Measurements from ENCODE around the gene TFCP2L1.

The TFCP2L1 gene

GRCh38 chr2:121171625-121172119, 113.3 kb downstream of the TFCP2L1 start:
- DNase-seq (ENCODE audit: low spot score): no peak

GRCh38 chr2:121170577-121170976, 114.4 kb downstream of the TFCP2L1 start:
- DNase-seq (ENCODE audit: low spot score): no peak

DNA sequence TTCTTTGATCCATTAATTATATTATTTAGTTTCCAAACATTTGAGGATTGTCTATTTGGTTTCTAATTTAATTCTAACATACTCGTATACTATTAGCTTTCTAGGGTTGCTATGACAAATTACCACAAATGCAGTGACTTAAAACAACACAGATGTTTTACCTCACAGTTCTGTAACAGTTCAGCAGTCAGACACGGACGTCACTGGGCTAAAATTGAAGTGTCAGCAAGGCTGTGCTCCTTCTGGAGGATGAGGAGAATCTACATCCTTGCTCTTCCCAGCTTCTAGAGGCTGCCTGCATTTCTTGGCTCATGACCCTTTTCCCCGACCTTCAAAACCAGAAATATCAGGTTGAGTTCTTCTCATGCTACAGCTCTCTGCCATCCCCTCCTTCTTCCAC, 117.6 kb downstream of the TFCP2L1 start:
- DNase-seq (ENCODE audit: low spot score): no peak
